Fibroblast of skin of scalp (primary cell): ENCODE results near the gene FKBP1A. TPM values are rescaled to one million over a fixed set of nuclear protein-coding genes. Genes with fewer than 3 reads are reported as not detected.

ENCODE experiments used
- DNase-seq: peaks from one replicate; pipeline ENCODE4 v3.0.0-alpha.2; 2013
- polyA plus RNA-seq, 2 experiments: library from polyadenylated mRNA; unstranded; fragments of 120-200 nt; gene quantifications; one replicate each; pipeline ENCODE4 v1.2.1, GENCODE V29; 2013; ENCODE audit not compliant: insufficient read length in 2 of 2

The FKBP1A gene
- 313 TPM for polyA plus RNA-seq (2013, experiment 1 of 2; ENCODE audit: insufficient read length)
- polyA plus RNA-seq (2013, experiment 2 of 2; ENCODE audit: insufficient read length) = 346 TPM

DNA sequence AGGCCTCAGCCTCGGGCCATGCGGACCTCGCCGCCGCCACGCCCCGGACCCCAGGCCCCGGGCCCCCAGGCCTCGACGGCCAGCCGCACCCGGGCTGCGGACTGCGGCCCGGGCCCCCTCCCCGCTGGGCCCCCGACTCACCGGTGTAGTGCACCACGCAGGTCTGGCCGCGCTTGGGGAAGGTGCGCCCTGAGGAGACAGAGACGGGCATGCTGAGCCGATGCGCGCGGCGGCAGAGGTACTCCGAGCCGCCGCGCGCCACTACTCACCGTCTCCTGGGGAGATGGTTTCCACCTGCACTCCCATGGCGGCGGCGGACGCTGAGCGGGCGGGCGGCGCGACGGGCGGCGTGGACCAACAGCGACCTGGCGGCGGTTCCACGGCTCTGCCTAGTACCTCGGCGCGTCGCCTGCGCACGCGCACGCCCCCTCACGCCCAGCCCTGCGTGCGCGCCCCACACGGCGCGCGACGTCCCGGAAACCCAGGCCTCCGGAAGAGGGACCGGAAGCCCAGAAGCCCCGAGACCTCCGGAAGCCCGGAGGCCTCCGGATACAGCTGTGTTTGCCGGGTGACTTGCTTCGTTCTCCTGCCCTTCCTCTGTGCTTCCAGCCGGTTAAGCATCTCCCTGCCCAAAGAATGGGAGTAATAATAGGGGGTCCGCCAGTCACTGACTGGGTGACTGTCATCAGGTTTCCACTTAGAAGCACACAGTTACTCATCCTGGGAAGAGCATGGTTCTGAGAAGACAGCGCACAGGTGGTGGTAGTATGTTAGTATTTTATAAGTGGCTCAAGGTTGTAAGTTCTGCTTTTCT lies at the start of gene FKBP1A:
Gene FKBP1A, minus strand, starts transcription at position 362 of the 814 bp plus-strand sequence. Its CDS starts 56 bp downstream, at position 306.
- DNase-seq = peak; percentile 91

DNA sequence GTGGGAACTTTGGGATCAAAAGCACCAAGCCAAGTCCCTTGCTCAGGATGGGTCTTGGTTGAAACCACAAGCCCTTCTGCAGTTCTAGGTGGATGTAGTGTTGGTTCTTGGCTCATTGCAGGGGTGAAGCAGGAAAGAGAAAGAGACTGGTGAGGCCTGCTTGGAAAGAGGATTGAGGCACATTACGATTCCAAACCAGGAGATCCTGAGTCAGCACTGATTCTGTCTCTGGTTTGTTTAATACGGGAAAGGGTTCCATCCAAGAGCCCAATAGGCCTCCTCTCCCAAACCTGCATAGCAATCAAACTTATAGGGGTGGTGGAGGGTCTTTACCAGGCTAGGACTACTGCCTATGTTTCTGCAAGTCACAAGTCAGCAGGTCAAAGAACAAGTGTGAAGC lies 49.5 kb upstream of the FKBP1A start:
- DNase-seq = no peak

DNA sequence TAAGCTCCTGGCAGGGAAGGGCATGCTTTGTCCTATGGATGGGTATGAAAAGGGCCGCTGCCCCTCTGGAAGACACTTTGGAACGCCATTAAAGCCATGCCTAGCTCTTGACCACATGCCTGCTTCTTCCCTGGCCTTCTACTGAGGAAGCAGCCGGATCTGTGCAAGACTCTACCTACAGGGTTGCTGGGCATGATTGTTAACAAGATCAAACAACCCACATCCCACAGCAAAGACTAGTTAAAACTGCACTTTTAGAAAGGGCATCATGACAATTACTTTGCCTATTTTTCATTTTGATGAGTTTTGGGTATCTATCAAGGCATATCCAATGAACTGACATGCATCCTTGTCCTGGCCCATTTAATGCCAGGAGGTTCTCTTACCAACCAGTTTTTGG lies 48.3 kb upstream of the FKBP1A start:
- no peak for DNase-seq

DNA sequence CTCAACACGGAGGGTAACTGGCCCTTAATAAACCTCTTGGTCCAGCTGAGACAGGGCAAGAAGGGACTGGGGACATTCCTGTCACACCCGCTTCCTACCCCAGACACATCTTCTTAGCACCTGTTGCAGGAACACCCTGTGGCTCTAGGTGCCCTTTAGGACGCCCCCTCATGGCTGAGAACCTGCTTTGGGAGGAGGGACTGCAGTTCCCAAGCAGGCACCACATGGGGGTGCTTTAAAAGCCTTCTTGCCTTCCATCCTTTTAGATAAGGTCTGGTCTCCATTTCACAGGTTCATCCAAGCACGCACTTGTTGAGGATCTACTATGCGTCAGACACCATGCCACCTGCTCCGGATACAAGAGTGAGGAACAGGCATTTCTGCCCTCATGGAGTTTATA lies 47.2 kb upstream of the FKBP1A start:
- DNase-seq = peak; percentile 15

DNA sequence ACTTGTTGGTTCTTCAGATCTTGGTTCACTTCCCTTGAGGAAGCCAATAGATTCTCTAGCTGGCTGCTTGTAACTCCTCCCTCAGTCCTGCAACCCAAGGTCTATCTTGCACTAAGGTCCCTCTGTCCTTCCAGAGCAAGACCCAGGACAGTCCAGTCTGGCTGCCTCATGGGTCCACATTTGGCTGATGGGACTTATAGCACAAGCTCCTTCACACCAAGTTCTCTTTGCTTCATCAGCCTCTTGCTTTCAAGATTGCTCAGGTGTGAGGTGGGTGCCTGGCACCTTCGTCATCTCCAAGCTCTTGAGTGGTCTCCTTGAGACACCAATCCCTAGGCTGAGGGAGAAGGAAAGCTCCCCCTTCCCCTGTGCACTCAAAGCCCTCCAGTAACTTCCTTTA lies 45.5 kb upstream of the FKBP1A start:
- DNase-seq = no peak

DNA sequence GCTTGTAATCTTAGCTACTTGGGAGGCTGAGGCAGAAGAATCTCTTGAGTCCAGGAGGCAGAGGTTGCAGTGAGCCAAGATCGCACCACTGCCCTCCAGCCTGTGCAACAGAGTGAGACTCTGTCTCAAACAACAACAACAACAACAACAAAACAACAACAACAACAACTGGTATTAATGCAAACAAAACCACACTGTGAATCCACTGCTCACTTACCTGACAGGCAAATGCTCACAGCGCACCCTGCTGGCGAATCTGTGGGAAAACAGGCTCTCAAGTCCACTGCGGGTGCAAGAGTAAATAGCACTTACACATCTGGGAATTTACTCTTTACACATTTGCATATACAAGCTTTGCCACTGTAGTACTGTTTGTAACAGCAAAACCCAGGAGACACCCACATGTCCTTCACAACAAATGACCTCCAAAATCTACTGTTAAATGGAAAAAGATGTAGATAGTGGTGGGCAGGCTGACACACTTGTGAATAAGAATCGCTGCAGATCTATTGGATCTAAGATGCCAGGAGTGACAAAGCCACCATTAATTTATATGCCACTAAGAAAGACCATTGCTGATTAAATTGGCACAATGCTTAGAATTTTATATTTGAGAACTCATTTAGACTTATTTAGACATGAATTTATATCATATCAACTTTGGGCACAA lies 44.5 kb upstream of the FKBP1A start:
- peak; percentile 68 for DNase-seq

DNA sequence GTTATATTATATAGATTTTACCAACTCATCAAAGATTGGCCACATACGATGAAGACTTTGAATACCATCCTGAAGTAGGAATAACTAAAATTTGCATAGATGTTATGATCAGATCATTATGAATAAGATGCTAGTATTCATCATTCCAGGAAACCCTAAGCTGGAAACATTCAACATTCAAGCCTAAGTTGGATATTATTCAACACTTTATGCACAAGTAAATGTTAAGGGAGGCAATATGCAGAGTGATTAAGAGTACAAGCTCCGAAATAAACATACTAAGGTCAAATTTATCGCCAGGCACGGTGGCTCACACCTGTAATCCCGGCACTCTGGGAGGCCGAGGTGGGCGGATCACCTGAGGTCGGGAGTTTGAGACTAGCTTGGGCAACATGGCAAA lies 43.4 kb upstream of the FKBP1A start:
- DNase-seq = no peak

DNA sequence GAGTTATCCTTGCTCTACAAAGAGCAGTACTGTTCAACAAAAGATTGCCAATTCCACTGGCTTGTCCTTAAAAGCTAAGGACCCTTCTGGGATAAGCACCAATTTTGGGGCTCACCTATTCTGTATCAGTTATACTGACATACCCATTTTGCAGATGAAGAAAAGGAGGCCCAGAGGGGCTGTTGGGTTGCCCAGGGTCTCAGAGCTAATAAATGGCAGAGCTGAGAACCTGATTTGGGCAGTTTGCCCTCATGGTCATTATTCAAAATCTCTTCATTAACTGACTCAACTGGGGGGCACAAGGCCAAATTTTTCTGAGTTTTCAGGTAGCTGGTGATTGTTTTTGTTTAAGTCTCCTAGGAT lies 42.5 kb upstream of the FKBP1A start:
- no peak for DNase-seq

DNA sequence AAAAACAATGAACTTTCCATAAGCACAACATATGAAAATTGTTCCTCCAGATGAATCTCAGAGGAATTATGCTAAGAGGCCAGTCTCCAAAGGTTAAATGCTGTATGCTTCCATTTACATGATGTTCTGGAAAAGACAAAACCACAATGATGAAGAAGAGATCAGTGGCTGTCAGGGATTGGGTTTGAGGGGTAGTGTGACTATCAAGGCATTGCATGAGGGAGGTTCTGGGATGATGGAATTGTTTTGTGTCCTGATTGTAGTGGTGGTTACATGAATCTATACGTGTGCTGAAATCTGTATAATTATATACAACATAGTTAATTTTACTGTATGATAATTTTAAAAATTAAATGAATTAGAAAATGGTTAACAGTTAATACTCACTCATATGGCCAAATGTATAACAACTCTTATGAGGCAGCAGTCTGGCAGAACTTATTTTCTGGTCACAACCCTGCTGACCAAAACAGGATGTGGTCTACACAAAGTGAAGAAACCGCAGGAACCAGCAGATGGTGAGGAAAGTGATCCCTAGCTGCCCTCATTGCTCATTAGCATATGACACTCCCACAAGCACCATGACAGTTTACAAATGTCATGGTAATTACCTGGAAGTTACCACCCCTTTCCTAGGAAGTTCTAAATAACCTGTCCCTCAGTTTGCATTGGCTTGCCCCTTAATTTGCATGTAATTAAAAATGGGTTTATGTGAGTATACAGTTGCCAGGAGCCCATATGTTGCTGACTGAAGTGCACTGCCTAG lies 41.9 kb upstream of the FKBP1A start:
- DNase-seq = peak; percentile 52

DNA sequence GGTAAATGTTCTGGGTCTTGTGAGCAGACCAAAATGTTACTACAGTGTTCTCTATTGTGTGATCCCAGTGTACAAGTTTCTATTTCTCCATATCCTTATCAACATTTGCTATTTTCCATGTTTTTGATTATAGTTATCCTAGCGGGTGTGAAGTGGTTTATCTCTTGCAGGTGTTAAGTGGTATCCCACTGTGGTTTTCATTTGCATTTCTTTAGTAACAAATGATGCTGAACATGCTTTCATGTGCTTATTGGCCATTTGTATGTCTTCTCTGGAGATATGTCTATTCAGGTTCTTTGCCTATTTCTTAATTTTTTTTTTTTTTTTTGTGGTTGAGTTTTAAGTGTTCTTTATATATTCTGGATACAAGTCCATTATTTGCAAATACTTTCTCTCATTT lies 38.3 kb upstream of the FKBP1A start:
- no peak for DNase-seq

DNA sequence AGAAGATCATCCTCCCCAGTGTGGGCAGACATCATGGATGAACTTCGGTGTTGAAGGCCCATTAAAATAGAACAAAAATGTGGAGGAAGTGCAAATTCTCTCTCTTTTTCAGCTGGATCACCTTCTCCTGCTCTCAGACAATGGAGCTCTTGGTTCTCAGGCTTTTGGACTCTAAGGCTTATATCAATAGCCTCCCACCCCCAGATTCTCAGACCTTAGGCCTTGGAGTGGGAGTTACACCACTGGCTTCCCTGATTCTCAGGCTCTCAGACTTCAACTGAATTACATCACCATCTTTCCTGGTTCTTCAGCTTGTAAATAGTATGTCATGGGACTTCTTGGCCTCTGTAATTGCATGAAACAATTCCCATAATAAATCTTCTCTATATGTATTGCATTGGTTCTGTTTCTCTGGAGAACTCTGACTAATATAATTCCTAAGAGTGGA lies 37.2 kb upstream of the FKBP1A start:
- peak; percentile 22 for DNase-seq

DNA sequence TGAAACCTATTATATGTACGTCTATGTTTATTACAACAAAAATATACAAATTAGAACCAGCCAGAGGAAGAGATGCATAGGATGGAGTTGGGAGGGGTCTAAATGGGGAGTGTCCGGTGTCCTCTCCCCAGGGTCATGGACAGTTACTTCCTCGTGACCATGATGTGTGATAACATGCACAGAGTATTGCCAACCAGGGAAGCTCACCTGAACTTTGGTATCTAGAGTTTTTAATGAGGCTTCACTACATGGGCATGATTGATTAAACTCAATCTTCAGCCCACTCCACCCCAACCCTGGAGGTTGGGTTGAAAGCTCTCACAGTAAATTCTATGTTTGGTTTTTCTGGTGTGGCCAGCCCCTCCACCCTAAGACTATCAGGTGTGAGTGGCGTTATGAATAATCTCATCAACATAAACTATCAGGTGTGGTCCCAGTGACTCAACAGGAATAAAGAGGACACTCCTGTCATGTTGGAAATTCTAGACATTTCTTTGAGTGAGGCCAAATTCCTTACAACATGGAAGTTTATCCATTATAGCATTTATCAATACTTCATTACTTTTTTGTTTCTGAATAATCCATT lies 36.4 kb upstream of the FKBP1A start:
- no peak for DNase-seq

DNA sequence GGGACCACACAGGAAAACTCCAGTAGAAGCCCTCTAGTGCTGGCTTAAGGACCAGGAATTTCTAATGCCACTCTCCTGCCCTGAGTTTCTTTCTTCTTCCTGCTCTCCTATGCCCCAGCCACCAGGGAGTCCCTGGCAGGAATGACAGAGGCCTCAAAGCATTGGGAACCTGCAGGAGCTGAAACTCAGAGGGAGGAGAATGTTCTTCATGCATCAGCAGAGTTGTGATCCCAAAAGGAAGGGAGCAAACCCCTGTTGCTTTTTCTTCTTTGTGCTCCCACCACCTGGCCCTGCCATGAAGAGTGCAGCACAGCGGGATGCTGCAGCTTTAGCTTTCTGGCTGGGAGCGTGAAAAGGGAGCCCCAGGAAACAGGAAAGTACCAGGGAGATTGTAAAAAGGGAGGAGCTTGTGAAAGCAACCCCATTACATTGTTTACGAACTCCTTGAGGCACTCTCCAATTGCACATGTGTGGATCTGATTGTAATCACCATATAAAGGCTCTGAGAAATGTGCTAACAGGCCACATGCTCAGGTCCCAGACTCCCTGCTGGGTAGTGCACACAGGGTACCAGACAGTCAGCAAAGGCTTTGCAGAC lies 34.7 kb upstream of the FKBP1A start:
- no peak for DNase-seq

DNA sequence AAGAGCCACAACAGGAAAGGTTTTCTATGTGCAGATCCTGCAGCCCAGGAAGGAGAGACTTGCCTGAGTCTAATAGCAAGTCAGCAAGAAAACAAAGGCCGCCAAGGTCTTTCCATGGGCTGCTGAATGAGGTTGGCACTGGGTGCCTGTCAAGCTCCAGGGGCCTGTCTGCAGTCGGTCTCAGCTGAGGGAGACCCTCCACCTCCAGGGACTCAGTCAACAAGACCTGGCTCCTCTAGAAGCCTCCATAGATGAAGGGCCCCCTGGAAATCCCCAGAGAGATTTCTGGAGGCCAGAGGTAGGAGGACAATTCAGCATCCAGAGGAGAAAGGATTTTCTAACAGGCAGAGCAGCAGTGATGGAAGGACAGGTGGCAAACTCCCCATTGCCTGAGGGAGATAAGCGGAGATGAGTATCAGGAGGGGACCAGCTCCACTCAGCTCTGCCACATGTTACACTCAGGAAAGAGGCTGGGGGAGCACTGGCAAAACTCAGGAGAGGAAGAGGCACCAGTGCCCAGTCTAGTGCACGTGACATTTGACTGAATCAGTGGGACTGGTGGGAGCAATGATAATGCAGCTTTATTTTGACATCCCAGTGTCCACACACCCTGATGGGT lies 33.5 kb upstream of the FKBP1A start:
- no peak for DNase-seq

DNA sequence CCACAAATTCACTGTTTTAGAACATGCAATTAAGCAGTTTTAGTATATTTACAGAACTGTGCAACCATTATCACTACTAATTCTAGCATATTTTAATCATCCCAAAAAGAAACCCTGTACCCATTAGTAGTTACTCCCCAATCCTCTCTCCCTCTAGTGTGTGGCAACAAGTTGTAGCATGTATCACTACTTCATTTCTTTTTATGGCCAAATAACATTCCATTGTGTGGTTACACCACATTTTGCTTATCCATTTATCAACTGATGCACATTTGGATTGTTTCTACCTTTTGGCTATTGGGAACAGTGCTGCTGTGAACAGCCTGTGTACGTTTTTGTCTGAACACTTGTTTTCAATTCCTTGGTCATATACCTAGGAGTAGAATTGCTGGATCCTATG lies 31.5 kb upstream of the FKBP1A start:
- no peak for DNase-seq

DNA sequence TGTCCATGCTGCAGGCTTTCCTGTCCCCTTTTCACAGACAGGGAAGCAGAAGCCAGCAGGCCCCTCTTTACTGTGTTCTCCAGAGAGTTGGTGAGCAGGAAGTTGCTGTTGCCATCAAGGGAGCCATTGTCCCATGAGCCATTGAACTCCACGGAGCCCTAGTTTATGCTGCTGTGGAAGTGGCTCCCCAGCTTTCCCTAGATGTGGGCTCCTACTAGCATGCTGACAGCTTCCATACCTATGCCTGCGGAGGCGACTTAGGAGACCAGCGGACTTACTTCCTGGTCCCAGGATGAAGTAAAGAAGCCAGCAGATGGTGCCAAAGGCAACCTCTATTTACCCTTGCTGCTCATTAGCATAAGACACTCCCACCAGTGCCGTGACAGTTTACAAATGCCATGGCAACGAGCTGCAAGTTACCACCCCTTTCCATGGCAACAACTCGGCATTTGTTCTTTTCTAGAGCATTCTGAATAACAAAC lies 30.8 kb upstream of the FKBP1A start:
- peak; percentile 56 for DNase-seq

DNA sequence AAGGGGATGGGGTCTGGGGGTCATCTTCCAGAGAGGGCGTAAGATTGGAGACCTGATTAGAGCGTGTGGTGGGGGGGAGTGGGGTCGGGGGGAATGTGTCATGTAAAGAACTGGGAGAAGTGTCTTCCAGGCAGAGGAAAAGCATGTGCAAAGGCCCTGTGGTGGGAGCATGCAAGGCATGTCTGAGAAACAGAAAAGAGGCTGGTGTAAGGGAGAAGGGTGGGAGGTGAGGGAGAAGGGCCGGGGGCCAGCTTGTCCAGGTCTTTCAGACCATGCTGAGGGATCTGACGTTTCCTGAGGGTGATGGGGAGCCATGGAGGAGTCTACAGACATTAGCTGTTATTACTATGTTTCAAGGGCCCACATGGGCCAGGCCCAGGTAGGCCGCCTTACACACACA lies 30.4 kb upstream of the FKBP1A start:
- DNase-seq = no peak

DNA sequence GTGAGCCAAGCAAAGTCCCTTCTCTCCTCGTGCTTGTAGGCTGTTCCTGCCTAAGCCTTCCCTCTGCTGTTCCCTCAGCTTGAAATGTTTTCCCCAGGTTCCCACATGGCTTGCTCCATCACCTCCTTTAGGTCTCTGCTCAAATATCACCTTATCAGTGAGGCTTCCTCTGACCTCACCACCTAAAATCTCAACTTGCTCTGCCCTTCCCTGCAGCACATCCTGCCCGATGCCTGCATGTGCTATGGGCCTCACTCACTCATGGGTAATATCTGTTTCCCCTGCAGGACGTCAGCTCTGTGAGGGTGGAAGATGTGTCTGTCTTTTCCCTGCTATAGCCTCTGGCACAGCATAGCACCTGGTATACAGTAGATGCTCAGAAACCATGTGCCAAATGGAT lies 29.9 kb upstream of the FKBP1A start:
- DNase-seq = no peak

DNA sequence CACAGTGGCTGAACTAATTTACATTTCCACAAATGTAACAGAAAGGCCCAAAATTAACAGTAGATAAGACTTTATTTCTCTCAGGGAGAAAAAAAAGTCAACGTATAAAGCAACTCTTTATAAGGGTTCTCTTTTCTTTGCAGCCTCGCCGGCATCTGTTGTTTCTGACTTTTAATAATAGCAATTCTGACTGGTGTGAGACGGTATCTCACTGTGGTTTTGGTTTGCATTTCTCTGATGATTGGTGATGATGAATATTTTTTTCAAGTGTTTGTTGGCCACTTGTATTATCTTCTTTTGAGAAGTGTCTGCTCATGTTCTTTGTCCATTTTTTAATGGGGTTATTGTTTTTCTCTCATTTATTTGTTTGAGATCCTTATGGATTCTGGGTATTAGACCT lies 27.2 kb upstream of the FKBP1A start:
- DNase-seq = no peak

DNA sequence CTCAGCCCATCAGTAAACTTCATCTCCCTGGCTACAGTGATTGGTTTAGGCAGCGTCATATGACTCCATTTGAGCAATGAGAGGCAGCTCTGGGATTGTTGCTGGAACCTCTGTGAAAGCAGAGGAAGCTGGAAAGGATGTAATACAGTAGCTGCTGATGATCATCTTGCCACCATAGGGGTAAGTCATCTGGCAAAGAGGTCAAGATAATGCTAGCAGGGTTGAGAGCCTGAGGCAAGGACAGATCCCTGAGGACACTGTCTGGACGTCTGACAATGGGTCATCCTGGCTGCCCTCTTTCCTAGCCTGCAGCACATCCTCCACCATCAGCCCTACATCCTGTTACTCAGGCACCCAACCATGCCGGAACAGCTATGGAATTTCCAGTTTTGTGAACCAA lies 25.5 kb upstream of the FKBP1A start:
- no peak for DNase-seq

DNA sequence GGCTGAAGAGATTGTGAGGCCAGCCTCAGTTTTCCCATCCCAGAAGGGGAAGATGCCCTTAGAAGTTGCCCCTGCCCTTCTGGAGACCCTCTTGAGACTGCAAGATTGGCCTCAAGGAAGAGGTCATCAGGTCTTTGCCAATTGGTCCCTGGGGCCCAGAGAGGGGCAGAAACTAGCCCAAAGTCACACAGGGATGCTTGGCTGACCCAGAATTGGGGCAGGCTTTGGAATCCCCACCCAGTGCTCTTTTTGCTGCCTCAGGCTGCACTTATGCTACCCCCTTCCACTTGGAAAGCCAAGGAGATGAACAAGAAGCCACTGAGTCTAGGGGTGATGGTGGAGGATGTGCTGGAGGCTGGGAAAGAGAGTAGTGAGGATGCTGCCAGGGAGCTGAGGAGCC lies 24.9 kb upstream of the FKBP1A start:
- no peak for DNase-seq

DNA sequence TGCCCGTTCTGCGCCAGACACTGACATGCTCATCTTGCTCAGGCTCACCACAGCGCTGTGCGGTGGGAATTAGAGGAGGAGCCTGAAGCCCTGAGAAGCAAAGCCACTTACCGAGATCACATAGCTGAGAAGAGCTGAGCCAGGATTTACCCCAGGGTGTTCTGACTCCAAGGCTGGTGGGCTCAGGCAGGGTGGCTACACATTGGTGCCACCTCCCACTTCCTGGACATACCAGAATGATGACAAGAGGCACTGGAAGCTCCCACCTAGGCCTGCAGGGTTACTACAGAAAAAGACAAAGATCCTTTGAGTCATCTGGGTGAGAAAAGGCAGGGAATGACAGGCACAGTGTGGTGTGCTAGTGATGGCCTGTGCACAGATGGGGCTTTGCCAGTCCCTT lies 24.4 kb upstream of the FKBP1A start:
- DNase-seq = peak; percentile 46
